Stimulated activated naive CD8-positive, alpha-beta T cell treated with anti-CD3 and anti-CD28 coated beads, Interleukin-15, Interleukin-2, amounts not matched to agents 100 ng/mL and 50 ng/mL, for 24 hours (primary cell): ENCODE measurements around the gene FAM3B.

Experiments
- H3K27ac Mint-ChIP-seq: one replicate; pipeline ENCODE4 v1.8.0; 2021; ENCODE audit warnings: mild to moderate bottlenecking, mixed read lengths
- H3K27me3 Mint-ChIP-seq: one replicate; pipeline ENCODE4 v1.8.0; 2021; ENCODE audit warnings: mixed read lengths
- H3K36me3 Mint-ChIP-seq: one replicate; pipeline ENCODE4 v1.8.0; 2021; ENCODE audit warnings: low read depth, mixed read lengths
- H3K4me1 Mint-ChIP-seq: one replicate; pipeline ENCODE4 v1.8.0; 2021; ENCODE audit warnings: low read depth, mixed read lengths
- H3K4me3 Mint-ChIP-seq: one replicate; pipeline ENCODE4 v1.8.0; 2021; ENCODE audit warnings: mild to moderate bottlenecking, mixed read lengths
- H3K9me3 Mint-ChIP-seq: one replicate; pipeline ENCODE4 v1.8.0; 2021; ENCODE audit warnings: mixed read lengths

The FAM3B gene

GRCh38 chr21:41403331-41403730, 86.7 kb downstream of the FAM3B start:
- H3K4me1 Mint-ChIP-seq = no peaks in the 10 kb centered on the region

GRCh38 chr21:41403966-41404365, 87.4 kb downstream of the FAM3B start:
- Mint-ChIP-seq H3K36me3 (peaks cover 49% of the 10 kb centered on the region), H3K4me3 (no peak overlapping the region), H3K4me1 (no peaks in the 10 kb centered on the region), H3K27me3 (no peaks in the 10 kb centered on the region), H3K9me3 (no peaks in the 10 kb centered on the region), H3K27ac (no peak overlapping the region)

More at GRCh38 chr21:41403331-41403730, 86.7 kb downstream of the FAM3B start:
- Mint-ChIP-seq H3K27me3 (no peaks in the 10 kb centered on the region), H3K27ac (no peak overlapping the region), H3K9me3 (no peaks in the 10 kb centered on the region), H3K36me3 (peaks cover 47% of the 10 kb centered on the region), H3K4me3 (no peak overlapping the region)

- H3K4me3 Mint-ChIP-seq = no peak overlapping the region
- H3K27me3 Mint-ChIP-seq = no peaks in the 10 kb centered on the region
- no peaks in the 10 kb centered on the region for H3K9me3 Mint-ChIP-seq
- peaks cover 57% of the 10 kb centered on the region for H3K36me3 Mint-ChIP-seq
- no peaks in the 10 kb centered on the region for H3K4me1 Mint-ChIP-seq
- H3K27ac Mint-ChIP-seq = no peak overlapping the region
These were observed 88.7 kb downstream of the FAM3B start for GRCh38 chr21:41405321-41405720.

- Mint-ChIP-seq H3K27me3 (no peaks in the 10 kb centered on the region), H3K4me3 (no peak overlapping the region), H3K36me3 (peaks cover 53% of the 10 kb centered on the region), H3K4me1 (no peaks in the 10 kb centered on the region), H3K27ac (no peak overlapping the region), H3K9me3 (no peaks in the 10 kb centered on the region)
These were observed 89.7 kb downstream of the FAM3B start for GRCh38 chr21:41406340-41406739.
